ENCODE results near the gene SERINC2.
"Not testable (repeated sequence)": the region's sequence is repeated elsewhere in the genome, so short reads cannot be mapped to it uniquely, and the experiment has no call there.

SERINC2 gene

GRCh38 chr1:31383967-31384366 is 29.0 kb upstream of the SERINC2 start:
- no peak for DNase-seq (ENCODE audit: low read depth)

GRCh38 chr1:31386576-31387243 is 26.3 kb upstream of the SERINC2 start:
- DNase-seq (ENCODE audit: low read depth) = not testable (repeated sequence)

GRCh38 chr1:31387612-31388011 is 25.4 kb upstream of the SERINC2 start:
- DNase-seq (ENCODE audit: low read depth) = no peak

- DNase-seq (ENCODE audit: low read depth) = no peak
Observed at GRCh38 chr1:31389616-31390015, 23.4 kb upstream of the SERINC2 start.

- no peak for DNase-seq (ENCODE audit: low read depth)
Observed at GRCh38 chr1:31390071-31390470, 22.9 kb upstream of the SERINC2 start.

GRCh38 chr1:31393463-31393862 is 19.6 kb upstream of the SERINC2 start:
- DNase-seq (ENCODE audit: low read depth) = no peak

GRCh38 chr1:31394584-31395193 is 18.3 kb upstream of the SERINC2 start:
- DNase-seq (ENCODE audit: low read depth) = peak; percentile 78

GRCh38 chr1:31396633-31397351 is 16.2 kb upstream of the SERINC2 start:
- DNase-seq (ENCODE audit: low read depth) = no peak

GRCh38 chr1:31397360-31398095 is 15.5 kb upstream of the SERINC2 start:
- no peak for DNase-seq (ENCODE audit: low read depth)

GRCh38 chr1:31398246-31398645 is 14.8 kb upstream of the SERINC2 start:
- DNase-seq (ENCODE audit: low read depth) = no peak

GRCh38 chr1:31399976-31400375 is 13.0 kb upstream of the SERINC2 start:
- no peak for DNase-seq (ENCODE audit: low read depth)

GRCh38 chr1:31400393-31400792 is 12.6 kb upstream of the SERINC2 start:
- no peak for DNase-seq (ENCODE audit: low read depth)

GRCh38 chr1:31401241-31401640 is 11.8 kb upstream of the SERINC2 start:
- DNase-seq (ENCODE audit: low read depth) = no peak

GRCh38 chr1:31405578-31406245 is 7.3 kb upstream of the SERINC2 start:
- no peak for DNase-seq (ENCODE audit: low read depth)

GRCh38 chr1:31407029-31407626 is 5.9 kb upstream of the SERINC2 start:
- DNase-seq (ENCODE audit: low read depth) = no peak

GRCh38 chr1:31408788-31409318 is 4.2 kb upstream of the SERINC2 start:
- DNase-seq (ENCODE audit: low read depth) = no peak

GRCh38 chr1:31409946-31410858 is 2.8 kb upstream of the SERINC2 start:
- no peak for DNase-seq (ENCODE audit: low read depth)

GRCh38 chr1:31410871-31411270 is 2.1 kb upstream of the SERINC2 start:
- no peak for DNase-seq (ENCODE audit: low read depth)

- DNase-seq (ENCODE audit: low read depth) = no peak
Observed at GRCh38 chr1:31412205-31412604, 808 bp upstream of the SERINC2 start.

- no peak for DNase-seq (ENCODE audit: low read depth)
Observed at GRCh38 chr1:31413405-31414001, 490 bp downstream of the SERINC2 start.
